ENCODE measurements around the gene UBE2G1. TPM values are rescaled to one million over a fixed set of nuclear protein-coding genes. Genes with fewer than 3 reads are reported as not detected.

UBE2G1 gene
- total and polyA plus RNA-seq, 9 of the 15 experiments (the other 6 are each of a cell fraction or from before 2014, with no cell fraction given) = 10.1 to 65.9 (median 29.7) TPM

GRCh38 chr17:4378626-4379025 is 12.2 kb upstream of the UBE2G1 start:
- H3K27me3 ChIP-seq (ENCODE audit: control insufficient read depth in 2 of 2, insufficient read depth in 2 of 2, low read length in 2 of 2) = no peaks in the 10 kb centered on the region
- DNase-seq (ENCODE audit: extremely low read depth in 1 of 4, low spot score in 3 of 4) (no peak), FAIRE-seq (no peak), ATAC-seq (no peak)
- no peaks in the 10 kb centered on the region for H3K9me1 ChIP-seq (ENCODE audit: control insufficient read depth, insufficient read depth, low read length)
- in situ Hi-C loops (cut with MboI) = no loop called here
- TF ChIP-seq NR2F6 (CRISPR knock-in tag; IDR thresholded peaks at IDR 0.05) (no peak), MLLT1 (IDR thresholded peaks at IDR 0.05) (no peak), RBM25 (IDR thresholded peaks at IDR 0.05; ENCODE audit: low read depth, low read length, severe bottlenecking) (no peak), SIX5 (IDR thresholded peaks at IDR 0.05; ENCODE audit: borderline replicate concordance in 1 of 2, insufficient read depth in 1 of 2, low read depth in 1 of 2, low read length in 2 of 2) (no peak), NR3C1 (CRISPR knock-in tag; IDR thresholded peaks at IDR 0.05) (no peak), GATA2 (CRISPR knock-in tag; IDR thresholded peaks at IDR 0.05) (no peak), SIN3B (IDR thresholded peaks at IDR 0.05; ENCODE audit: low read depth) (no peak), RB1 (IDR thresholded peaks at IDR 0.05; ENCODE audit: low read depth) (no peak), ATF2 (CRISPR knock-in tag; IDR thresholded peaks at IDR 0.05) (no peak), PML (IDR thresholded peaks at IDR 0.05; ENCODE audit: low read length) (no peak), ZBTB43 (CRISPR knock-in tag; IDR thresholded peaks at IDR 0.05) (no peak), ZNF408 (CRISPR knock-in tag; IDR thresholded peaks at IDR 0.05; ENCODE audit: low read depth) (no peak), KAT7 (CRISPR knock-in tag; IDR thresholded peaks at IDR 0.05; ENCODE audit: borderline replicate concordance) (no peak), ZNF551 (CRISPR knock-in tag; IDR thresholded peaks at IDR 0.05) (no peak), USF1 (CRISPR knock-in tag; IDR thresholded peaks at IDR 0.05) (no peak), ZBTB7A (IDR thresholded peaks at IDR 0.05; ENCODE audit: borderline replicate concordance, control insufficient read depth, low read depth, low read length) (no peak), ZNF217 (CRISPR knock-in tag; IDR thresholded peaks at IDR 0.05) (no peak)
- H3K4me3 ChIP-seq = no peak overlapping the region
- H2AFZ ChIP-seq (ENCODE audit: low read depth, low read length) = no peak overlapping the region
- H3K9ac ChIP-seq (ENCODE audit: insufficient read depth in 1 of 2, low read depth in 2 of 2, low read length in 2 of 2) = no peak overlapping the region
- H4K20me1 ChIP-seq (replicated peaks; ENCODE audit: control insufficient read depth, insufficient read depth, low read length) = no peaks in the 10 kb centered on the region
- no peaks in the 10 kb centered on the region for H3K36me3 ChIP-seq (ENCODE audit: control insufficient read depth, insufficient read depth, low read length)
- no peak overlapping the region for H3K4me2 ChIP-seq (ENCODE audit: insufficient read depth, low read length)
- no TSS peak for BruUV-seq (replicated peaks)
- ChIA-PET CTCF (ENCODE audit: low intra/inter-chr PET ratio) (interaction anchor here (0.6 kb wide), 1 partner anchor 10 kb away, joined by 3 read pairs; no protein-coding TSS in a partner anchor), POLR2A (interaction anchor here (0.6 kb wide), 1 partner anchor 131 kb away, joined by 3 read pairs; no protein-coding TSS in a partner anchor)
- H3K9me3 ChIP-seq (replicated peaks; ENCODE audit: control insufficient read depth, insufficient read depth, low read depth, low read length) = no peaks in the 10 kb centered on the region
- H3K27ac ChIP-seq (ENCODE audit: extremely low read depth, low read depth, low read length) = no peak overlapping the region
- peaks cover 0 to 4% of the 10 kb centered on the region in 2 experiments; a peak in 3 of 5 replicates for H3K4me1 ChIP-seq (replicated peaks in 1 of 2; ENCODE audit: control insufficient read depth in 2 of 2, insufficient read depth in 2 of 2, low read length in 2 of 2)
- WGBS (ENCODE audit: insufficient coverage, low coverage, missing lambda C conversion rate) = 75% methylated on average over 1 of the region's 1 CpG
- H3K79me2 ChIP-seq (ENCODE audit: control insufficient read depth, insufficient read depth, low read length) = no peaks in the 10 kb centered on the region
- intact Hi-C loops (cut with micrococcal nuclease) = no loop called here

All from K562 (cell line).